Measurements from ENCODE around the gene HAVCR1. TPM values are rescaled to one million over a fixed set of nuclear protein-coding genes. Genes with fewer than 3 reads are reported as not detected.
"Not testable (repeated sequence)": the region's sequence is repeated elsewhere in the genome, so short reads cannot be mapped to it uniquely, and the experiment has no call there.

HAVCR1 gene
- total and polyA plus RNA-seq, 4 donors = 0.12 to 0.46 (median 0.36) TPM

DNA sequence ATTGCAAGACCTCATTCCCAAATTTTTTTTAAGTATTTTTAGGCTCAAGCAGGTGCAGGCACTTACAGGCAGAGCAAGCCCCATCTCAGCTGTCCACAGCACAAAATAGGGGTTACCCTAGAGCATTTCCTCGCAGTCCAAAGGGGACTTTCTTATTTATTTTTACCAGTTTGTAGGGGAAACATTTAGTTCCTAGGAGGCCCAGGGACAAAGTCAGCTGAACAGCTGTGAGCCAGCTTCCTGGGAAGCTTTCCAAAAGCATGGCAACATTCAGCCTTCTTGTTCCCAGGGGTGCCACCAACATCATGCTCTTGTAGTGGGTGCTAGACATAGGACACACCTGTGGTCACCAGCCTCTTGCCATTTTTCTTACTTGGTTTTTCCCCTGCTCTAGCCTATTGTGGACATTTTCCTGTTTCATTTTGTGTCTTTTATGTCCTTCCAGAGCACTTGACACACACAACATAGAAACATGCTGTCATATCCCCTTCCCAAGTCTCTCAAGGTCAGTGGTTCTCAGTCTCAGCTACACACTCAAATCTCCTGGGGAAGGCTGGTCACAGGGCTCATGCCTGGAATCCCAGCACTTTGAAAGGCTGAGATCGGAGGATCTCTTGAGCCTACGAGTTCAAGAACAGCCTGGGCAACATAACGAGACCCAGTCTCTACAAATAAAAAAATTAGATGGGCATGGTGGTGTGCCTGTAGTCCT, 38.2 kb downstream of the HAVCR1 start:
- TF ChIP-seq, protein P1, sequence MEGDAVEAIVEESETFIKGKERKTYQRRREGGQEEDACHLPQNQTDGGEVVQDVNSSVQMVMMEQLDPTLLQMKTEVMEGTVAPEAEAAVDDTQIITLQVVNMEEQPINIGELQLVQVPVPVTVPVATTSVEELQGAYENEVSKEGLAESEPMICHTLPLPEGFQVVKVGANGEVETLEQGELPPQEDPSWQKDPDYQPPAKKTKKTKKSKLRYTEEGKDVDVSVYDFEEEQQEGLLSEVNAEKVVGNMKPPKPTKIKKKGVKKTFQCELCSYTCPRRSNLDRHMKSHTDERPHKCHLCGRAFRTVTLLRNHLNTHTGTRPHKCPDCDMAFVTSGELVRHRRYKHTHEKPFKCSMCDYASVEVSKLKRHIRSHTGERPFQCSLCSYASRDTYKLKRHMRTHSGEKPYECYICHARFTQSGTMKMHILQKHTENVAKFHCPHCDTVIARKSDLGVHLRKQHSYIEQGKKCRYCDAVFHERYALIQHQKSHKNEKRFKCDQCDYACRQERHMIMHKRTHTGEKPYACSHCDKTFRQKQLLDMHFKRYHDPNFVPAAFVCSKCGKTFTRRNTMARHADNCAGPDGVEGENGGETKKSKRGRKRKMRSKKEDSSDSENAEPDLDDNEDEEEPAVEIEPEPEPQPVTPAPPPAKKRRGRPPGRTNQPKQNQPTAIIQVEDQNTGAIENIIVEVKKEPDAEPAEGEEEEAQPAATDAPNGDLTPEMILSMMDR (IDR thresholded peaks at IDR 0.05; ENCODE audit: control extremely low read depth, extremely low read depth) = no peak
- Histone ChIP-seq H3K4me3 (no peak overlapping the region), H3K9ac (ENCODE audit: insufficient read depth in 1 of 2, low read length in 2 of 2) (no peak overlapping the region), H3K9me3 (ENCODE audit: control insufficient read depth in 4 of 4, insufficient read depth in 3 of 4, low read length in 3 of 4) (peaks cover 0 to 3% (median 0%) of the 10 kb centered on the region in 4 donors), H3K27me3 (ENCODE audit: control insufficient read depth in 3 of 3, insufficient read depth in 3 of 3, low read length in 2 of 3) (no peaks in the 10 kb centered on the region), H3K4me1 (ENCODE audit: control insufficient read depth in 5 of 5, insufficient read depth in 5 of 5, low read length in 5 of 5) (no peaks in the 10 kb centered on the region), H3K27ac (ENCODE audit: low read depth in 1 of 2, low read length in 1 of 2) (no peak overlapping the region), H3K36me3 (ENCODE audit: control insufficient read depth in 4 of 4, insufficient read depth in 4 of 4, low read length in 4 of 4) (no peaks in the 10 kb centered on the region)
- ATAC-seq (ENCODE audit: insufficient read depth, low FRiP score) = no peak
- 76 to 85% methylated on average over 4 of the region's 4 CpGs for WGBS, 2 donors
- DNase-seq = no peak

DNA sequence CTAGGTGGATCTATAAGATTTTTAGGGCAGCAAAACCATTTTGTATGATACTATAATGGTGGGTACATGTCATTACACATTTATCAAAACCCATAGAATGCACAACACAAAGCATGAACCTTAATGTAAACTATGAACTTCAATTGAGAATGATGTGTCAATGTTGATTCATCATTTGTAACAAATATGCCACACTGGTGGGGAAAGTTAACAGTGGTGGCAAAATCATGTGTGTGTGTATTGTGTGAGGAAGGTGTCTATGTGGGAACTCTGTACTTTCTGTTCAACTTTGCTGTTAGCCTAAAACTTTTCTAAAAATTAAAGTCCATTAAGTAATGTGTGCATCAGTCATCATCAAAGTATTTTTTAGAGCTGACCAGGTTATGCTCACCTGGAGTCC, 38.9 kb downstream of the HAVCR1 start:
- Histone ChIP-seq H3K9me3 (ENCODE audit: control insufficient read depth in 4 of 4, insufficient read depth in 3 of 4, low read length in 3 of 4) (peaks cover 0 to 3% (median 0%) of the 10 kb centered on the region in 4 donors), H3K4me3 (no peak overlapping the region), H3K36me3 (ENCODE audit: control insufficient read depth in 4 of 4, insufficient read depth in 4 of 4, low read length in 4 of 4) (no peaks in the 10 kb centered on the region), H3K27me3 (ENCODE audit: control insufficient read depth in 3 of 3, insufficient read depth in 3 of 3, low read length in 2 of 3) (no peaks in the 10 kb centered on the region), H3K4me1 (ENCODE audit: control insufficient read depth in 5 of 5, insufficient read depth in 5 of 5, low read length in 5 of 5) (no peaks in the 10 kb centered on the region), H3K9ac (ENCODE audit: insufficient read depth in 1 of 2, low read length in 2 of 2) (no peak overlapping the region), H3K27ac (ENCODE audit: low read depth in 1 of 2, low read length in 1 of 2) (no peak overlapping the region)
- ATAC-seq (ENCODE audit: insufficient read depth, low FRiP score) = no peak
- DNase-seq = no peak
- TF ChIP-seq, protein P1 (IDR thresholded peaks at IDR 0.05; ENCODE audit: control extremely low read depth, extremely low read depth) = no peak

DNA sequence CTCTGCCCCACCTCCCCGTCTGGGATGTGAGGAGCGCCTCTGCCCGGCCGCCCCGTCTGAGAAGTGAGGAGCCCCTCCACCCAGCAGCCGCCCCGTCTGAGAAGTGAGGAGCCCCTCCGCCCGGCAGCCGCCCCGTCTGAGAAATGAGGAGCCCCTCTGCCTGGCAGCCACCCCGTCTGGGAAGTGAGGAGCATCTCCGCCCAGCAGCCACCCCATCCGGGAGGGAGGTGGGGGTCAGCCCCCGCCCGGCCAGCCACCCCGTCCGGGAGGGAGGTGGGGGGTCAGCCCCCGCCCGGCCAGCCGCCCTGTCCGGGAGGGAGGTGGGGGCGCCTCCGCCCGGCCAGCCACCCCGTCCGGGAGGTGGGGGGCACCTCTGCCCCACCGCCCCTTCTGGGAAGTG, 44.8 kb downstream of the HAVCR1 start:
- not testable (repeated sequence) for H3K27me3 ChIP-seq (ENCODE audit: control insufficient read depth in 3 of 3, insufficient read depth in 3 of 3, low read length in 2 of 3); H3K9me3 ChIP-seq (ENCODE audit: control insufficient read depth in 4 of 4, insufficient read depth in 3 of 4, low read length in 3 of 4); H3K4me1 ChIP-seq (ENCODE audit: control insufficient read depth in 5 of 5, insufficient read depth in 5 of 5, low read length in 5 of 5); H3K4me3 ChIP-seq; H3K36me3 ChIP-seq (ENCODE audit: control insufficient read depth in 4 of 4, insufficient read depth in 4 of 4, low read length in 4 of 4); H3K27ac ChIP-seq (ENCODE audit: low read depth in 1 of 2, low read length in 1 of 2); DNase-seq; ATAC-seq (ENCODE audit: insufficient read depth, low FRiP score); H3K9ac ChIP-seq (ENCODE audit: insufficient read depth in 1 of 2, low read length in 2 of 2)
- WGBS, 2 donors = 90 to 95% methylated on average over 12 to 28 of the region's 28 CpGs

DNA sequence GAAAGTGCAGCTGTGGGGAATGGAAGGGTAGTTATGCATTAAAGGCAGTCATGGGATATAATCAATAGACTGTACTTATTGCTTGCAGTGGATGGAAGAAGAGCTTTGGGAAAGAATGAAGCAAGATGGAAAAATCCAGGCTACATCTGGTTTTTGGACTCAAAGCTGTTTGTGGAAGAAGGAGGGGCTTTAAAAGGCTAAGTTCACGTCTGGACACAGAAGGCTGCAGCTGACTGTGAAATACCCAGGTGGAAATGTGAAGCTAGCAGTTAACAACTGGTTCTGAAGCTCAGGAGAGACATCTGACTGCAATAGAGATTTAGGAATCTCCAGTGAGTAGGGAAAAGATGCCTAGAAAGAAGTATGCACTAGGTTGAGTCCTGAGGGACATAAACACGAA, 52.7 kb downstream of the HAVCR1 start:
- 70 to 92% methylated on average over 2 of the region's 2 CpGs for WGBS, 2 donors
- no peak overlapping the region for H3K27ac ChIP-seq (ENCODE audit: low read depth in 1 of 2, low read length in 1 of 2)
- peaks cover 0 to 4% (median 0%) of the 10 kb centered on the region in 4 donors for H3K9me3 ChIP-seq (ENCODE audit: control insufficient read depth in 4 of 4, insufficient read depth in 3 of 4, low read length in 3 of 4)
- H3K4me3 ChIP-seq = no peak overlapping the region
- no peak for ATAC-seq (ENCODE audit: insufficient read depth, low FRiP score)
- no peaks in the 10 kb centered on the region for H3K36me3 ChIP-seq (ENCODE audit: control insufficient read depth in 4 of 4, insufficient read depth in 4 of 4, low read length in 4 of 4)
- no peak for DNase-seq
- no peaks in the 10 kb centered on the region for H3K27me3 ChIP-seq (ENCODE audit: control insufficient read depth in 3 of 3, insufficient read depth in 3 of 3, low read length in 2 of 3)
- no peaks in the 10 kb centered on the region for H3K4me1 ChIP-seq (ENCODE audit: control insufficient read depth in 5 of 5, insufficient read depth in 5 of 5, low read length in 5 of 5)
- TF ChIP-seq, protein P1 (IDR thresholded peaks at IDR 0.05; ENCODE audit: control extremely low read depth, extremely low read depth) = no peak
- no peak overlapping the region for H3K9ac ChIP-seq (ENCODE audit: insufficient read depth in 1 of 2, low read length in 2 of 2)
